ENCODE results near the gene WNT11. TPM values are rescaled to one million over a fixed set of nuclear protein-coding genes. Genes with fewer than 3 reads are reported as not detected.
"Not testable (repeated sequence)": the region's sequence is repeated elsewhere in the genome, so short reads cannot be mapped to it uniquely, and the experiment has no call there.

WNT11 gene
- total RNA-seq, 1 donor from 2014 or later, result 0.40 TPM

GRCh38 chr11:76203131-76203925 lies 3.0 kb downstream of the WNT11 start:
- no peak for DNase-seq (ENCODE audit: low read depth in 2 of 2)

- DNase-seq (ENCODE audit: low read depth in 2 of 2), result no peak
These were observed 4.5 kb downstream of the WNT11 start for GRCh38 chr11:76201672-76202412.

GRCh38 chr11:76201056-76201455 lies 5.2 kb downstream of the WNT11 start:
- no peak for DNase-seq (ENCODE audit: low read depth in 2 of 2)

DNA sequence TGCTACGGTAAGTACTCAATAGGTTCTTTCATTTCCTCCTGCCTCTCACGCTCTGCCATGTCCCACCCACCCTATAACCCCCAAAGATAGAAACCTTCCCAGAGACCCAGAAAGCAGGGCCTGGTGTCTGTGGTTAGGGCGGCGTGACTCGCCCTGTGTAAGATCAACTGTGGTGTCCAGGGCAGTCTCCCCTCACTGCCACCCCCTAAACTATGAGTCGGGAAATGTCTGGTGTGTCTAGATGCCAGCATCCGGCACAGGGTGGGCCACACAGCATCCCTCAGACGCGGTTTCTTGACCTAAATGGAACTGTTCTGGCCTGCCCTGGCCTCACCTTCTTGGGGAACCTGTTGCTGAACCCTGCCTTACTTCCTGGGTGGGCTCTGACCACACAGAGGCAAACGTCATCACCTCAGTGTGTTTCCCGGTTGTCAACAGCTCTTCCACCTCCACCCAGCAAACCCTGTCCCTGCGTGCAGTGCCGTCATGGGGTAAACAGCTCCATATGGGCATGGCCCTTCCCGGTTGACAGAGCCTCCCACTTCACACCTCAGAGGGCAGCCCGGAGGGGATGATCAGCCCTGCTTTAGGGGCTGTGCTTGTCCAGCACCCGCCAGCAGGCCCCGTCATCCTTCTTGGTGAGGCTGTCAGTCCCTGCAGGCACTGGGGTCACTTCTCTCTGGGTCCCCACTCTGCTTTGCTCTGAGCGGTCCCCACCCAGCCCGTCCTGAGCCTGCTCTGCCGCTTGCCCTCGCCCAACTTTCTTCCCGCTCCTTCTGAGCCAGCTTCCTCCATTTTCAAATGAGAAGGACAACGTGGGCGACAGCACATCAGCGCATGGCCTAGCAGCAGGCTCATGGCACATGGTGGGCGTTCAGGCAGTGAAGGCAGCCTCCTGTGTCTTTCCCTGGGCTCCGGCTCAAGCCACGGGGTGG lies 6.0 kb downstream of the WNT11 start:
- no peak for DNase-seq (ENCODE audit: low read depth in 2 of 2)

GRCh38 chr11:76198691-76199090 lies 7.6 kb downstream of the WNT11 start:
- not testable (repeated sequence) for DNase-seq (ENCODE audit: low read depth in 2 of 2)

- DNase-seq (ENCODE audit: low read depth in 2 of 2), result no peak
These were observed 8.2 kb downstream of the WNT11 start for GRCh38 chr11:76197941-76198640.

GRCh38 chr11:76197332-76197731 lies 9.0 kb downstream of the WNT11 start:
- no peak for DNase-seq (ENCODE audit: low read depth in 2 of 2)

GRCh38 chr11:76196849-76197248 lies 9.5 kb downstream of the WNT11 start:
- no peak for DNase-seq (ENCODE audit: low read depth in 2 of 2)

DNA sequence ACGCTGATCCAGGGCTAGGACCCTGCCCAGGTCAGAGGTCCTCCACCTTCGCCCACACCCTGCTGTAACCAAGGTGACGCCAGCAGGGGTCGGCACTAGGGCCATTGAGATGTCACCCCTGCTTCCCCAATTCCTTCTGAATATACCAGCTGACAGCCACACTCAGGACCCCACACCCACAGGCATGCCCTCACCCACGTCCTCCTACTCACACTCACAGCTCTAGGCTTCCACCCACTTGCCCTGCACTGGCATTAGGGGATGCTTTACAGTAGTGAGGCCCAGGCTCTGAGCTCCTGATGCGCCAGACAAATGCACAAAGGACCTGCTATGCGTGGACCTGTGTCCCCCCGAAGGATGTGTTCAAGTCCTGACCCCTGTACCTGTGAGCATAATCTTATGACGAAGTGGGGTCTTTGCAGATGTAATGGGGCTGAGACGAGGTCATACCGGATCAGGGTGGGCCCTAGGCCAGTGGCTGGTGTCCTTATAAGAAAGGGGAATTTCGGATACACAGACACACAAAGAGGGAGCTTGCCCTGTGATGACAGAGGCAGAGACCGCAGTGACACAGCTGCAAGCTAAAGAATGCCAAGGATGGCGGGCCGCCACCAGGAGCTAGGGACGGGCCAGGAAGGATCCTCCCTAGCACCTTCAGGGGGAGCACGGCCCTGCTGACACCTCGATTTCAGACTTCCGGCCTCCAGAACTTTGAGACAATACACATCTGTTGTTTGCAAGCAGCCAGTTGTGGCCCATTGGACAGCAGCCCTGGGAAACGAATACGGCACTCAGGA lies 11.2 kb downstream of the WNT11 start:
- DNase-seq (ENCODE audit: low read depth in 2 of 2), result no peak

DNA sequence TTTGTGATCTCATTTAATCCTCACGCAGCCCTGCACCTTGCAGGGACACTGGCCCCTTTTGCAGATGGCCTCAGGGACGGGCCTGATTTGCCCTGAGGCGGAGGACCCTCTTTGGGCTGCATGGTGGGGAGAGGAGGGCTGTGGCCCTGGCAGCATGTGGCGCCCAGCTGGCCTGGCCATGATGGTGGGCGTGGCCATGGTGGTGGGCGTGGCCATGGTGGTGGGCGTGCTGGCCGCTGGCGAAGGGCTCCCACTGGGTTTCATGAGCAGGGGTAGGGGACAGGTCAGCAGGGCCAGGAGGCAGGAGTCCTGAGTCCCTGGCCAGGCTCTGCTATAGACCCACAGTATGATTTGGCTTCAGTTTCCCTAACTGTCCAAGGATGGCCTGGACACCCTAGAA lies 13.1 kb downstream of the WNT11 start:
- no peak for DNase-seq (ENCODE audit: low read depth in 2 of 2)

- DNase-seq (ENCODE audit: low read depth in 2 of 2), result no peak
These were observed 15.9 kb downstream of the WNT11 start for GRCh38 chr11:76190376-76190775.

- no peak for DNase-seq (ENCODE audit: low read depth in 2 of 2)
These were observed 16.6 kb downstream of the WNT11 start for GRCh38 chr11:76189682-76190081.

- DNase-seq (ENCODE audit: low read depth in 2 of 2), result no peak
These were observed 17.4 kb downstream of the WNT11 start for GRCh38 chr11:76188873-76189272.

DNA sequence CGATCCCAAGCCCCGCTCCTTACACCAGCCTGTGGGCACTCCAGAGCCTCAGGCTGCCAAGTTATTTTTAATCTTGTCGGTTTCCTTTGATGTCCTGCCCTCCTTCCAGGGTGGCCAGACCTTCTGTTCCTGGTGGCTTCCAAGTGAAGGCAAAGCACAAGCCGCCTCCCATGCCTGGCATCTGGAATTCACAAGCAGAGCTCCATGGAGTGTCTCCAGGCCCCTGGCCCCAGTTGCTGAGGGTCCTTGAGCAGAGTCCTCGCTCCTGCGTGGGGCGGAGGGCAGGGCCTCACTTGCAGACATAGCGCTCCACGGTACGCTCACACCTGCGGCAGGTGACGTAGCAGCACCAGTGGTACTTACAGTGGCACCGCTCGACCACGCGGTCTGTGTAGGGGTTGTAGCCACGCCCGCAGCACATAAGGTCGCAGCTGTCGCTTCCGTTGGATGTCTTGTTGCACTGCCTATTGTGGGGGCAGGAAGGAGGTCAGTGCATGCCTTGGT lies 19.5 kb downstream of the WNT11 start:
- DNase-seq (ENCODE audit: low read depth in 2 of 2), result no peak

DNA sequence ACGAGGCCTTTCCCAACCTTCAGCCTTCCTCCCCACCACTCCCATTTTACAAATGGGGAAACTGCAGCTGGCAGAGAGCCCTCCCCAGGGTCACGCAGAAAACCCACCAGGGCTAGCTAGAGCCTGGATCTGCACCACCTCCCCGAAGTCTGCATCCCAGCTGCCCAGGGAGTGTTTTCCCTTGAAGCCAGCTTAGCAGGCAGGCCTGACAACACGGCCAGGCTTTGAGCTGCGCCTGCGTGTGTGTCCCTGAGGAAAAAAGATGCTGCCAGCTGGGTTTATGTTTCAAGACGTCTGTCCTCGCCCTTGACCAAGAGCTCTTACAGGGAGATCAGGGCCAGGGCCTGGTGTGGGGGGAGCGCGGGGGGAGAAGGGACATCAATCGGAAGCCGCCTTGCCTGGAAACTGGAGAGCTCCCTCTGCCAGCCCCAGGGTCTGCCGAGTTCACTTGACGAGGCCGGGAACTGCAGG lies 20.3 kb downstream of the WNT11 start:
- DNase-seq (ENCODE audit: low read depth in 2 of 2), result no peak

DNA sequence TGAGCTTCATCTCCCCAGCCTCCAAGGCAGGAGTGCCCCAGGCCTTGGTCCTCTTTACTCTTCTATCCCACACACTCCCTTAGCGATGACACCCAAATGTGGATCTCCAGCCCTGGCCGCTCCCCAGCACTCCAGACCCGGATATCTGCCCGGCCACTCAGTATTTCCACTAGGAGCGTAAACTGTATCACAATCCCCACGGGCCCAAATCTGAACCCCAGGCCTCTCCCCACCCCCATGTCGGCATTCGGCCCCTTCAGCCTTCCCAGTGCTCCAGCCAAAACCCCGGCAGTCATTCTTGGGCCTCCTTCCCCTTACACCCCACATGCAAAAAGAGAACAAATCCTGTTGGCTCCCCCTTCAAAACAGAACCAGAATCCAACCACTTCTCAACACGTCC lies 20.8 kb downstream of the WNT11 start:
- DNase-seq (ENCODE audit: low read depth in 2 of 2), result no peak

- no peak for DNase-seq (ENCODE audit: low read depth in 2 of 2)
These were observed 21.7 kb downstream of the WNT11 start for GRCh38 chr11:76184551-76184993.

DNA sequence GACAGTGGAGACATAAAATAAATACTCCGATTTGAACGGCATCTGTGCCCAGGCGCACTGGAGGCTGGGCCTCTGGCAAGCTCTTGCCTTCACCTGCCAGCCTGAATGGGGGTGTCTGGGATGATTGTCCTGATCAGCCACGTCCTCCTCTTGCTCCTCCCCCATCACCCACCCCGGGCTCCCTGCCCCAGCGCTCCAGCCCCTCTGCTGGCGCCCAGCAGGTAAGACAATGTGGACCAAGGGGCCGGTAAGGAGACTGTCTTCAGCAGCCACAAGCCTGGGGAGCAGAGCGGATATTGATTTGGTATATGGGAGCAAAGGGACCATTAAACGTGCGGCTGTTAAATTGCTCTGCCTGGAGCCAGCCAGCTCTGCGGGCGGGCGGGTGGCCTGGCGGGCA lies 24.9 kb downstream of the WNT11 start:
- DNase-seq (ENCODE audit: low read depth in 2 of 2), result no peak

DNA sequence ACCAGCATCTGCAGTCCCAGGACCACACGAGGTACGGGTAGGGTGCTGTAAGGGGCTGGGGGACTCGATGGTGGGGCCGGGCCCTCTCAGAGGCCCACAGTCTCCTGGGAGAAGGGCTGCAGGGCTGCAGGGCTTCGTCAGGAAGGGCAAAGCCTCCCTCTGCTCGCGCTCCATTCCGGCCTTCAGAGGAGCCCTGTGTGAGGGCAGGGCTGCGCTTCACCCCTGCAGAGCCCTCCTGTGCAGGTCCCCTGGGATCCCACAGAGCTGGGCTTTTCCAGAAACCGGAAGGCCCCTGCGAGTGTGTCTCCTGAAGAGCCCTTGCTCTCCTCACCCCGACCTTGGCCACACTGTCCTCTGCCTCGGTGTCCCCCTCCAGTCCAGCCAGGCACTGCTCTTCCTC lies 27.2 kb downstream of the WNT11 start:
- no peak for DNase-seq (ENCODE audit: low read depth in 2 of 2)

- DNase-seq (ENCODE audit: low read depth in 2 of 2), result no peak
These were observed 29.0 kb downstream of the WNT11 start for GRCh38 chr11:76177250-76177686.
